Neuronal stem cell (in vitro differentiated cells): Measurements from ENCODE around the gene PSORS1C1.
A peak's percentile ranks its signal among the peaks of the same experiment; 100 is the strongest.

Experiments used
- DNase-seq: peaks from one replicate; pipeline ENCODE4 v3.0.0-alpha.2; 2013; ENCODE audit warnings: low spot score
- H2AFZ ChIP-seq: one replicate; pipeline ENCODE4 v1.6.1; 2013; ENCODE audit warnings: mild to moderate bottlenecking, low read length, inconsistent platforms
- H2AK5ac ChIP-seq: 2 replicates; pipeline ENCODE4 v1.6.1; 2013; ENCODE audit warnings: low read depth, mild to moderate bottlenecking, inconsistent platforms, low read length, moderate library complexity, mixed read lengths
- H2BK120ac ChIP-seq: 2 replicates; pipeline ENCODE4 v1.6.1; 2013; ENCODE audit warnings: low read depth, mild to moderate bottlenecking, inconsistent platforms, low read length, moderate library complexity, mixed read lengths
- H2BK12ac ChIP-seq: one replicate; pipeline ENCODE4 v1.6.1; 2013; ENCODE audit warnings: low read length, inconsistent platforms
- H2BK15ac ChIP-seq: 2 replicates; pipeline ENCODE4 v1.6.1; 2013; ENCODE audit warnings: mild to moderate bottlenecking, low read length, inconsistent platforms, mixed read lengths
- H2BK5ac ChIP-seq: one replicate; pipeline ENCODE4 v1.6.1; 2013; ENCODE audit warnings: inconsistent platforms, mild to moderate bottlenecking, low read length, moderate library complexity
- H3K14ac ChIP-seq: one replicate; pipeline ENCODE4 v1.6.1; 2013; ENCODE audit warnings: low read length, inconsistent platforms
- H3K18ac ChIP-seq: 2 replicates; pipeline ENCODE4 v1.6.1; 2013; ENCODE audit warnings: low read length, inconsistent platforms
- H3K23ac ChIP-seq: 2 replicates; pipeline ENCODE4 v1.6.1; 2013; ENCODE audit warnings: low read depth, mild to moderate bottlenecking, mixed read lengths, low read length, inconsistent platforms; ENCODE audit not compliant: poor library complexity
- H3K27ac ChIP-seq: replicated peaks from 3 replicates; pipeline ENCODE4 v1.5.1; 2013; ENCODE audit warnings: low read length, inconsistent platforms
- H3K27me3 ChIP-seq, 3 experiments: 2 replicates each; pipeline ENCODE4 v1.6.1; 2013; ENCODE audit warnings: low read length in 3 of 3, mild to moderate bottlenecking in 2 of 3, inconsistent platforms in 1 of 3, low read depth in 1 of 3, mixed read lengths in 1 of 3, moderate library complexity in 1 of 3; ENCODE audit not compliant: control insufficient read depth in 3 of 3, insufficient read depth in 3 of 3
- H3K36me3 ChIP-seq, 2 donors: replicated peaks in 1 of 2; 2 replicates each; pipeline ENCODE4 v1.6.1; 2013; ENCODE audit warnings: low read length in 2 of 2; ENCODE audit not compliant: control insufficient read depth in 2 of 2, insufficient read depth in 2 of 2
- H3K4ac ChIP-seq: 2 replicates; pipeline ENCODE4 v1.6.1; 2013; ENCODE audit warnings: inconsistent platforms, mild to moderate bottlenecking, low read length, moderate library complexity
- H3K4me1 ChIP-seq, 2 donors: 1 replicate in 1 of 2; 2 replicates in 1 of 2; pipeline ENCODE4 v1.6.1; 2013; ENCODE audit warnings: low read length in 2 of 2, low read depth in 1 of 2; ENCODE audit not compliant: control insufficient read depth in 2 of 2, insufficient read depth in 1 of 2
- H3K4me2 ChIP-seq: one replicate; pipeline ENCODE4 v1.6.1; 2013; ENCODE audit warnings: mild to moderate bottlenecking, low read length, inconsistent platforms; ENCODE audit not compliant: insufficient read depth, poor library complexity, severe bottlenecking
- H3K4me3 ChIP-seq, 2 donors: 2 replicates each; pipeline ENCODE4 v1.5.1; 2013; ENCODE audit warnings: low read length in 2 of 2, mild to moderate bottlenecking in 2 of 2, inconsistent platforms in 1 of 2, moderate library complexity in 1 of 2
- H3K79me1 ChIP-seq: one replicate; pipeline ENCODE4 v1.6.1; 2013; ENCODE audit warnings: low read depth, mild to moderate bottlenecking, inconsistent platforms, low read length, moderate library complexity
- H3K9ac ChIP-seq: one replicate; pipeline ENCODE4 v1.6.1; 2013; ENCODE audit warnings: mild to moderate bottlenecking, low read depth, low read length, inconsistent platforms; ENCODE audit not compliant: poor library complexity
- H3K9me3 ChIP-seq, 2 donors: replicated peaks in 1 of 2; 2 replicates each; pipeline versions ENCODE3 to v1.6.1; 2013; ENCODE audit warnings: low read length in 2 of 2, mild to moderate bottlenecking in 2 of 2, inconsistent platforms in 1 of 2, low read depth in 1 of 2, mixed read lengths in 1 of 2, moderate library complexity in 1 of 2; ENCODE audit not compliant: control insufficient read depth in 2 of 2, insufficient read depth in 1 of 2
- H4K8ac ChIP-seq: one replicate; pipeline ENCODE4 v1.6.1; 2013; ENCODE audit warnings: low read depth, mild to moderate bottlenecking, inconsistent platforms, low read length, moderate library complexity
- H4K91ac ChIP-seq: one replicate; pipeline ENCODE4 v1.6.1; 2013; ENCODE audit warnings: low read length, low read depth, mild to moderate bottlenecking, inconsistent platforms; ENCODE audit not compliant: poor library complexity
- WGBS, 2 donors: extraction: QIAGEN DNeasy Blood & Tissue Kit; methylation state at CpG; one replicate each; pipeline ENCODE4 v1.1.7; 2013; ENCODE audit warnings: missing lambda C conversion rate in 2 of 2, mixed read lengths in 1 of 2; ENCODE audit not compliant: insufficient read length in 2 of 2, insufficient replicate concordance in 1 of 2; ENCODE audit errors: extremely low coverage in 2 of 2; 5-methylcytosine and 5-hydroxymethylcytosine counted together

PSORS1C1 gene

GRCh38 chr6:31113861-31114540 is 599 bp upstream of the PSORS1C1 start:
- Histone ChIP-seq H2AFZ (peak overlapping the region; percentile 18), H3K9ac (no peak overlapping the region), H4K91ac (no peak overlapping the region), H4K8ac (no peak overlapping the region), H2BK12ac (no peak overlapping the region), H3K18ac (no peak overlapping the region), H3K27ac (no peak overlapping the region), H2BK15ac (no peak overlapping the region), H3K27me3 (peaks cover 0 to 57% (median 0%) of the 10 kb centered on the region in 3 experiments), H3K4me1 (peaks cover 0 to 15% of the 10 kb centered on the region in 2 donors), H3K4me3 (no peak overlapping the region), H3K79me1 (no peaks in the 10 kb centered on the region), H2AK5ac (no peak overlapping the region), H3K36me3 (no peaks in the 10 kb centered on the region), H2BK120ac (no peak overlapping the region), H2BK5ac (no peak overlapping the region), H3K9me3 (peaks cover 0 to 2% of the 10 kb centered on the region in 2 donors), H3K14ac (no peak overlapping the region), H3K23ac (no peak overlapping the region), H3K4ac (no peak overlapping the region), H3K4me2 (no peak overlapping the region)
- no peak for DNase-seq
- no CpG with 5 or more reads among the region's 7 CpGs for WGBS, 2 donors

- no peak overlapping the region for H3K4ac ChIP-seq
- H4K91ac ChIP-seq = peak overlapping the region; percentile 49
- no peak overlapping the region for H2BK15ac ChIP-seq
- H3K18ac ChIP-seq = no peak overlapping the region
- H2AK5ac ChIP-seq = no peak overlapping the region
- peaks cover 0 to 50% (median 0%) of the 10 kb centered on the region in 3 experiments for H3K27me3 ChIP-seq
- H3K4me3 ChIP-seq = peak overlapping the region in 1 of 2 donors; percentile 58
- H2BK12ac ChIP-seq = no peak overlapping the region
- no peaks in the 10 kb centered on the region for H3K79me1 ChIP-seq
- peaks cover 0 to 2% of the 10 kb centered on the region in 2 donors for H3K9me3 ChIP-seq
- no peaks in the 10 kb centered on the region for H3K36me3 ChIP-seq
- H3K9ac ChIP-seq = peak overlapping the region; percentile 15
- H2BK5ac ChIP-seq = no peak overlapping the region
- no peak for DNase-seq
- WGBS, 2 donors = no CpG with 5 or more reads among the region's 9 CpGs
- H4K8ac ChIP-seq = no peak overlapping the region
- peak overlapping the region; percentile 18 for H2AFZ ChIP-seq
- no peak overlapping the region for H3K14ac ChIP-seq
- no peak overlapping the region for H2BK120ac ChIP-seq
- H3K27ac ChIP-seq = no peak overlapping the region
- H3K4me1 ChIP-seq = peaks cover 0 to 15% of the 10 kb centered on the region in 2 donors
- no peak overlapping the region for H3K4me2 ChIP-seq
- H3K23ac ChIP-seq = no peak overlapping the region
Measured at GRCh38 chr6:31114970-31115849, 610 bp downstream of the PSORS1C1 start.

- Histone ChIP-seq H3K4me2 (no peak overlapping the region), H2BK5ac (no peak overlapping the region), H4K8ac (no peak overlapping the region), H3K23ac (peak overlapping the region; percentile 27), H2AK5ac (no peak overlapping the region), H3K27me3 (peaks cover 0 to 44% (median 0%) of the 10 kb centered on the region in 3 experiments), H3K9me3 (no peaks in the 10 kb centered on the region), H3K79me1 (no peaks in the 10 kb centered on the region), H3K4me1 (peaks cover 0 to 10% of the 10 kb centered on the region in 2 donors), H2BK120ac (no peak overlapping the region), H3K9ac (no peak overlapping the region), H3K4ac (no peak overlapping the region), H3K18ac (peak overlapping the region; percentile 11), H4K91ac (no peak overlapping the region), H3K14ac (no peak overlapping the region), H2BK12ac (no peak overlapping the region), H2AFZ (no peak overlapping the region), H3K4me3 (no peak overlapping the region), H3K27ac (no peak overlapping the region), H3K36me3 (no peaks in the 10 kb centered on the region), H2BK15ac (no peak overlapping the region)
- no CpG with 5 or more reads among the region's 12 CpGs for WGBS, 2 donors
- no peak for DNase-seq
Measured at GRCh38 chr6:31115941-31116560, 1.5 kb downstream of the PSORS1C1 start.
